GM06990 (cell line): ENCODE data around the gene CDC42EP1.
"Not testable (repeated sequence)": the region's sequence is repeated elsewhere in the genome, so short reads cannot be mapped to it uniquely, and the experiment has no call there.

Source experiments
- DNase-seq: peaks from one replicate; pipeline ENCODE4 v3.0.0-alpha.2; 2011; ENCODE audit not compliant: insufficient read length; ENCODE audit errors: extremely low read depth
- H3K27me3 ChIP-seq: replicated peaks from 2 replicates; pipeline ENCODE4 v1.6.0; 2011; ENCODE audit warnings: low read length; ENCODE audit not compliant: control insufficient read depth, insufficient read depth
- H3K36me3 ChIP-seq: 2 replicates; pipeline ENCODE4 v1.5.1; 2011; ENCODE audit warnings: low read length; ENCODE audit not compliant: control insufficient read depth, insufficient read depth
- H3K4me3 ChIP-seq: replicated peaks from 2 replicates; pipeline ENCODE4 v1.5.1; 2011; ENCODE audit warnings: low read depth, mild to moderate bottlenecking, control low read depth, low read length
- CTCF ChIP-seq: IDR thresholded peaks from 2 replicates; pipeline ENCODE4 v1.5.1; 2011; ENCODE audit warnings: low read length, control low read depth, mild to moderate bottlenecking, inconsistent platforms; ENCODE audit not compliant: insufficient read depth, poor library complexity, severe bottlenecking

CDC42EP1 gene

GRCh38 chr22:37591823-37592404 is 31.6 kb downstream of the CDC42EP1 start:
- TF ChIP-seq CTCF: no peak
- no peak for DNase-seq
- H3K36me3 ChIP-seq: no peaks in the 10 kb centered on the region
- H3K27me3 ChIP-seq: no peaks in the 10 kb centered on the region
- H3K4me3 ChIP-seq: peak overlapping the region; percentile 38

- Histone ChIP-seq H3K36me3 (no peaks in the 10 kb centered on the region), H3K27me3 (no peaks in the 10 kb centered on the region), H3K4me3 (no peak overlapping the region)
- TF ChIP-seq CTCF: no peak
- DNase-seq: no peak
Observed at GRCh38 chr22:37594237-37594636, 34.0 kb downstream of the CDC42EP1 start.

GRCh38 chr22:37599153-37599552 is 38.9 kb downstream of the CDC42EP1 start:
- TF ChIP-seq CTCF: no peak
- Histone ChIP-seq H3K4me3 (no peak overlapping the region), H3K27me3 (no peaks in the 10 kb centered on the region), H3K36me3 (no peaks in the 10 kb centered on the region)
- no peak for DNase-seq

- no peak for DNase-seq
- no peaks in the 10 kb centered on the region for H3K27me3 ChIP-seq
- no peak overlapping the region for H3K4me3 ChIP-seq
- no peak for TF ChIP-seq CTCF
- H3K36me3 ChIP-seq: no peaks in the 10 kb centered on the region
Observed at GRCh38 chr22:37601203-37601539, 40.9 kb downstream of the CDC42EP1 start.

GRCh38 chr22:37601540-37602442 is 41.5 kb downstream of the CDC42EP1 start:
- DNase-seq: no peak
- no peak for TF ChIP-seq CTCF
- H3K36me3 ChIP-seq: no peaks in the 10 kb centered on the region
- H3K27me3 ChIP-seq: no peaks in the 10 kb centered on the region
- no peak overlapping the region for H3K4me3 ChIP-seq

GRCh38 chr22:37602546-37603277 is 42.4 kb downstream of the CDC42EP1 start:
- H3K4me3 ChIP-seq, H3K36me3 ChIP-seq, DNase-seq, H3K27me3 ChIP-seq: not testable (repeated sequence)
